GM23338 (cell line): Measurements from ENCODE around the gene TEX54. TPM values are rescaled to one million over a fixed set of nuclear protein-coding genes. Genes with fewer than 3 reads are reported as not detected.
A peak's percentile ranks its signal among the peaks of the same experiment; 100 is the strongest.

Experiments used
- ATAC-seq: fragments of 200-7000 bp; cut with Tn5 transposase; 3 replicates; pipeline ENCODE4 v1.9.1; 2020
- DNase-seq: peaks from one replicate; pipeline ENCODE4 v3.0.0-alpha.2; 2015; ENCODE audit warnings: low spot score
- H2AFZ ChIP-seq: fragments of 200-600 bp; sonication (generic); 2 replicates; pipeline ENCODE4 v1.8.0; 2016; ENCODE audit warnings: antibody characterized with exemption, mild to moderate bottlenecking, moderate library complexity
- H3F3A ChIP-seq: fragments of 200-600 bp; sonication (generic); replicated peaks from 2 replicates; pipeline ENCODE4 v1.8.0; 2017; ENCODE audit warnings: antibody characterized with exemption, mixed run types, low read depth
- H3K27ac ChIP-seq: fragments of 200-600 bp; sonication (generic); 2 replicates; pipeline ENCODE4 v1.6.1; 2016; ENCODE audit warnings: low read depth
- H3K27me3 ChIP-seq: fragments of 200-600 bp; sonication (generic); 2 replicates; pipeline ENCODE4 v1.8.0; 2016; ENCODE audit warnings: mild to moderate bottlenecking, mixed run types, moderate library complexity; ENCODE audit not compliant: insufficient read depth
- H3K36me3 ChIP-seq: fragments of 200-600 bp; sonication (generic); 2 replicates; pipeline ENCODE4 v1.8.0; 2016; ENCODE audit warnings: mild to moderate bottlenecking; ENCODE audit not compliant: insufficient read depth
- H3K4me1 ChIP-seq: fragments of 200-600 bp; sonication (generic); 2 replicates; pipeline ENCODE4 v1.8.0; 2016; ENCODE audit warnings: mild to moderate bottlenecking, moderate library complexity; ENCODE audit not compliant: insufficient read depth
- H3K4me2 ChIP-seq: fragments of 200-600 bp; sonication (generic); 2 replicates; pipeline ENCODE4 v1.7.1; 2017; ENCODE audit warnings: mixed run types
- H3K4me3 ChIP-seq: fragments of 200-600 bp; sonication (generic); 2 replicates; pipeline ENCODE4 v1.6.1; 2016; ENCODE audit warnings: mixed run types
- H3K79me2 ChIP-seq: fragments of 200-600 bp; sonication (generic); replicated peaks from 2 replicates; pipeline ENCODE4 v1.8.0; 2017; ENCODE audit warnings: mild to moderate bottlenecking; ENCODE audit not compliant: insufficient read depth
- H3K9me2 ChIP-seq: fragments of 200-600 bp; sonication (generic); 2 replicates; pipeline ENCODE4 v1.8.0; 2017; ENCODE audit not compliant: insufficient read depth
- H4K20me1 ChIP-seq: fragments of 200-600 bp; sonication (generic); replicated peaks from 2 replicates; pipeline ENCODE4 v1.8.0; 2017; ENCODE audit warnings: mild to moderate bottlenecking; ENCODE audit not compliant: insufficient read depth
- H3K27ac Mint-ChIP-seq: 2 replicates; pipeline ENCODE4 v1.8.0; 2020; ENCODE audit warnings: inconsistent platforms, mild to moderate bottlenecking, moderate library complexity, mixed read lengths
- H3K27me3 Mint-ChIP-seq: 3 replicates; pipeline ENCODE4 v1.8.0; 2022; ENCODE audit warnings: low read depth, mild to moderate bottlenecking, moderate library complexity, mixed read lengths, inconsistent platforms; ENCODE audit not compliant: insufficient read depth, poor library complexity
- H3K36me3 Mint-ChIP-seq: 3 replicates; pipeline ENCODE4 v1.8.0; 2021; ENCODE audit warnings: low read depth, mild to moderate bottlenecking, inconsistent platforms, moderate library complexity, mixed read lengths
- H3K4me1 Mint-ChIP-seq: 3 replicates; pipeline ENCODE4 v1.8.0; 2020; ENCODE audit warnings: mild to moderate bottlenecking, inconsistent platforms, mixed read lengths
- H3K4me3 Mint-ChIP-seq: 3 replicates; pipeline ENCODE4 v1.8.0; 2021; ENCODE audit warnings: moderate library complexity, mild to moderate bottlenecking, inconsistent platforms, mixed read lengths
- H3K9me3 Mint-ChIP-seq: 3 replicates; pipeline ENCODE4 v1.8.0; 2020; ENCODE audit warnings: moderate library complexity, mild to moderate bottlenecking, inconsistent platforms, mixed read lengths
- CREB1 ChIP-seq: fragments of 250-450 bp; sonication (Bioruptor Pico); IDR thresholded peaks from 2 replicates; pipeline ENCODE4 v1.5.0; 2020; ENCODE audit warnings: low read depth, mild to moderate bottlenecking, moderate library complexity
- EZH2 ChIP-seq: fragments of 200-600 bp; sonication (generic); IDR thresholded peaks from one replicate; pipeline ENCODE4 v1.8.0; 2017; ENCODE audit warnings: antibody characterized with exemption, mild to moderate bottlenecking, low read depth; ENCODE audit not compliant: unreplicated experiment
- EZH2phosphoT487 ChIP-seq: fragments of 200-600 bp; sonication (generic); IDR thresholded peaks from one replicate; pipeline ENCODE4 v1.8.1; 2018; ENCODE audit warnings: antibody characterized with exemption; ENCODE audit not compliant: unreplicated experiment
- JUNB ChIP-seq: IDR thresholded peaks from one replicate; pipeline ENCODE4 v1.6.1; 2016; ENCODE audit warnings: antibody characterized with exemption; ENCODE audit not compliant: unreplicated experiment
- NANOG ChIP-seq: IDR thresholded peaks from 2 replicates; pipeline ENCODE4 v1.6.1; 2016; ENCODE audit warnings: antibody characterized with exemption, borderline replicate concordance
- POLR2AphosphoS5 ChIP-seq: IDR thresholded peaks from 2 replicates; pipeline ENCODE4 v1.6.1; 2016; ENCODE audit warnings: antibody characterized with exemption, low read depth
- STAT1 ChIP-seq: IDR thresholded peaks from one replicate; pipeline ENCODE4 v1.6.1; 2016; ENCODE audit warnings: antibody characterized with exemption; ENCODE audit not compliant: unreplicated experiment
- ZNF114 ChIP-seq: fragments of 250-450 bp; sonication (Bioruptor Pico); IDR thresholded peaks from 2 replicates; pipeline ENCODE4 v1.5.0; 2020; ENCODE audit warnings: mild to moderate bottlenecking, moderate library complexity
- ZNF331 ChIP-seq: fragments of 250-450 bp; sonication (Bioruptor Pico); IDR thresholded peaks from 2 replicates; pipeline ENCODE4 v1.5.0; 2020; ENCODE audit warnings: low read depth, mild to moderate bottlenecking, moderate library complexity
- polyA plus RNA-seq: library from polyadenylated mRNA; unstranded; fragments of >200 nt; fragmentation: Nextera tagmentation; extraction: Ambion mirVana; gene quantifications from 2 replicates; pipeline ENCODE4 v1.2.1, GENCODE V29; 2016
- total RNA-seq: library from RNA; depleted of rRNA; stranded (reverse); fragments of >200 nt; shearing (Covaris generic); gene quantifications from 2 replicates; pipeline ENCODE4 v1.2.3, GENCODE V29; 2014
- TF ChIP-seq, protein P1 (sequence below): fragments of 250-450 bp; sonication (Bioruptor Pico); IDR thresholded peaks from 2 replicates; pipeline ENCODE4 v1.5.0; 2020; ENCODE audit warnings: mild to moderate bottlenecking, moderate library complexity
- TF ChIP-seq, protein P2 (sequence below), 2 experiments: fragments of 200-600 bp in 1 of 2; sonication (generic) in 1 of 2; conservative IDR thresholded peaks; 2 replicates each; pipeline versions ENCODE4 v1.5.1 to v1.6.1; 2016 to 2017; ENCODE audit warnings: antibody characterized with exemption in 2 of 2, low read depth in 2 of 2, mild to moderate bottlenecking in 2 of 2, moderate library complexity in 1 of 2
- TF ChIP-seq, protein P3 (sequence below): IDR thresholded peaks from one replicate; pipeline ENCODE4 v1.6.1; 2018; ENCODE audit warnings: antibody characterized with exemption; ENCODE audit not compliant: unreplicated experiment
- TF ChIP-seq, protein P4 (sequence below): IDR thresholded peaks from 2 replicates; pipeline ENCODE4 v1.6.1; 2016; ENCODE audit warnings: antibody characterized with exemption

Gene TEX54
- total and polyA plus RNA-seq, 2 experiments from 2014 or later: 1.9 TPM; not detected in 1

DNA sequence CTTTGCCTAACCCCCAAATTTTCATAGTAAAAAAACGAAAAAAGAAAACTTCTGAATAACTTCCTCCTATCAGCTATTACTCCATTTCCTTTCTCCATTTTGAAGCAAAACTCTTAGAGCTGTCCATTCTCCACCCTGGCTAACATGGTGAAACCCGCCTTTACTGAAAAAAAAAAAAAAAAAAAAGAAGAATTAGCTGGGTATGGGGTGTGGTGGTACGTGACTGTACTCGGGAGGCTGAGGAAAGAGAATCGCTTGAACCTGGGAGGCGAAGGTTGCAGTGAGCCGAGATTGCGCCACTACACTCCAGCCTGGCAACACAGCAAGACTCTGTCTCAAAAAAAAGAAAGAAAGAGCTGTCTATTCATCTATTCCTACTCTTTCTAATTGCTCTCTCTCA lies 16.1 kb downstream of the TEX54 start:
- DNase-seq: no peak
- H3K27me3 ChIP-seq: no peaks in the 10 kb centered on the region
- no peaks in the 10 kb centered on the region for H3K9me2 ChIP-seq
- H3K4me3 Mint-ChIP-seq: no peak overlapping the region
- ATAC-seq: no peak
- H3F3A ChIP-seq: 0 out of 2 replicates have a peak, but pooled peaks cover 3% of the 10 kb centered on the region
- H3K4me2 ChIP-seq: no peak overlapping the region
- TF ChIP-seq, protein P1, sequence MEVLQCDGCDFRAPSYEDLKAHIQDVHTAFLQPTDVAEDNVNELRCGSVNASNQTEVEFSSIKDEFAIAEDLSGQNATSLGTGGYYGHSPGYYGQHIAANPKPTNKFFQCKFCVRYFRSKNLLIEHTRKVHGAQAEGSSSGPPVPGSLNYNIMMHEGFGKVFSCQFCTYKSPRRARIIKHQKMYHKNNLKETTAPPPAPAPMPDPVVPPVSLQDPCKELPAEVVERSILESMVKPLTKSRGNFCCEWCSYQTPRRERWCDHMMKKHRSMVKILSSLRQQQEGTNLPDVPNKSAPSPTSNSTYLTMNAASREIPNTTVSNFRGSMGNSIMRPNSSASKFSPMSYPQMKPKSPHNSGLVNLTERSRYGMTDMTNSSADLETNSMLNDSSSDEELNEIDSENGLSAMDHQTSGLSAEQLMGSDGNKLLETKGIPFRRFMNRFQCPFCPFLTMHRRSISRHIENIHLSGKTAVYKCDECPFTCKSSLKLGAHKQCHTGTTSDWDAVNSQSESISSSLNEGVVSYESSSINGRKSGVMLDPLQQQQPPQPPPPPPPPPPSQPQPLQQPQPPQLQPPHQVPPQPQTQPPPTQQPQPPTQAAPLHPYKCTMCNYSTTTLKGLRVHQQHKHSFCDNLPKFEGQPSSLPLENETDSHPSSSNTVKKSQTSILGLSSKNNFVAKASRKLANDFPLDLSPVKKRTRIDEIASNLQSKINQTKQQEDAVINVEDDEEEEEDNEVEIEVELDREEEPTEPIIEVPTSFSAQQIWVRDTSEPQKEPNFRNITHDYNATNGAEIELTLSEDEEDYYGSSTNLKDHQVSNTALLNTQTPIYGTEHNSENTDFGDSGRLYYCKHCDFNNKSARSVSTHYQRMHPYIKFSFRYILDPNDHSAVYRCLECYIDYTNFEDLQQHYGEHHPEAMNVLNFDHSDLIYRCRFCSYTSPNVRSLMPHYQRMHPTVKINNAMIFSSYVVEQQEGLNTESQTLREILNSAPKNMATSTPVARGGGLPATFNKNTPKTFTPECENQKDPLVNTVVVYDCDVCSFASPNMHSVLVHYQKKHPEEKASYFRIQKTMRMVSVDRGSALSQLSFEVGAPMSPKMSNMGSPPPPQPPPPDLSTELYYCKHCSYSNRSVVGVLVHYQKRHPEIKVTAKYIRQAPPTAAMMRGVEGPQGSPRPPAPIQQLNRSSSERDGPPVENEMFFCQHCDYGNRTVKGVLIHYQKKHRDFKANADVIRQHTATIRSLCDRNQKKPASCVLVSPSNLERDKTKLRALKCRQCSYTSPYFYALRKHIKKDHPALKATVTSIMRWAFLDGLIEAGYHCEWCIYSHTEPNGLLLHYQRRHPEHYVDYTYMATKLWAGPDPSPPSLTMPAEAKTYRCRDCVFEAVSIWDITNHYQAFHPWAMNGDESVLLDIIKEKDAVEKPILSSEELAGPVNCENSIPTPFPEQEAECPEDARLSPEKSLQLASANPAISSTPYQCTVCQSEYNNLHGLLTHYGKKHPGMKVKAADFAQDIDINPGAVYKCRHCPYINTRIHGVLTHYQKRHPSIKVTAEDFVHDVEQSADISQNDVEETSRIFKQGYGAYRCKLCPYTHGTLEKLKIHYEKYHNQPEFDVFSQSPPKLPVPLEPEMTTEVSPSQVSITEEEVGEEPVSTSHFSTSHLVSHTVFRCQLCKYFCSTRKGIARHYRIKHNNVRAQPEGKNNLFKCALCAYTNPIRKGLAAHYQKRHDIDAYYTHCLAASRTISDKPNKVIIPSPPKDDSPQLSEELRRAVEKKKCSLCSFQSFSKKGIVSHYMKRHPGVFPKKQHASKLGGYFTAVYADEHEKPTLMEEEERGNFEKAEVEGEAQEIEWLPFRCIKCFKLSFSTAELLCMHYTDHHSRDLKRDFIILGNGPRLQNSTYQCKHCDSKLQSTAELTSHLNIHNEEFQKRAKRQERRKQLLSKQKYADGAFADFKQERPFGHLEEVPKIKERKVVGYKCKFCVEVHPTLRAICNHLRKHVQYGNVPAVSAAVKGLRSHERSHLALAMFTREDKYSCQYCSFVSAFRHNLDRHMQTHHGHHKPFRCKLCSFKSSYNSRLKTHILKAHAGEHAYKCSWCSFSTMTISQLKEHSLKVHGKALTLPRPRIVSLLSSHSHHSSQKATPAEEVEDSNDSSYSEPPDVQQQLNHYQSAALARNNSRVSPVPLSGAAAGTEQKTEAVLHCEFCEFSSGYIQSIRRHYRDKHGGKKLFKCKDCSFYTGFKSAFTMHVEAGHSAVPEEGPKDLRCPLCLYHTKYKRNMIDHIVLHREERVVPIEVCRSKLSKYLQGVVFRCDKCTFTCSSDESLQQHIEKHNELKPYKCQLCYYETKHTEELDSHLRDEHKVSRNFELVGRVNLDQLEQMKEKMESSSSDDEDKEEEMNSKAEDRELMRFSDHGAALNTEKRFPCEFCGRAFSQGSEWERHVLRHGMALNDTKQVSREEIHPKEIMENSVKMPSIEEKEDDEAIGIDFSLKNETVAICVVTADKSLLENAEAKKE (CRISPR knock-in tag): no peak
- TF ChIP-seq ZNF114 (CRISPR knock-in tag) (no peak), ZNF331 (CRISPR knock-in tag) (no peak), NANOG (no peak), CREB1 (CRISPR knock-in tag) (no peak), EZH2 (no peak), POLR2AphosphoS5 (no peak), EZH2phosphoT487 (no peak), JUNB (no peak), STAT1 (no peak)
- TF ChIP-seq, protein P2, sequence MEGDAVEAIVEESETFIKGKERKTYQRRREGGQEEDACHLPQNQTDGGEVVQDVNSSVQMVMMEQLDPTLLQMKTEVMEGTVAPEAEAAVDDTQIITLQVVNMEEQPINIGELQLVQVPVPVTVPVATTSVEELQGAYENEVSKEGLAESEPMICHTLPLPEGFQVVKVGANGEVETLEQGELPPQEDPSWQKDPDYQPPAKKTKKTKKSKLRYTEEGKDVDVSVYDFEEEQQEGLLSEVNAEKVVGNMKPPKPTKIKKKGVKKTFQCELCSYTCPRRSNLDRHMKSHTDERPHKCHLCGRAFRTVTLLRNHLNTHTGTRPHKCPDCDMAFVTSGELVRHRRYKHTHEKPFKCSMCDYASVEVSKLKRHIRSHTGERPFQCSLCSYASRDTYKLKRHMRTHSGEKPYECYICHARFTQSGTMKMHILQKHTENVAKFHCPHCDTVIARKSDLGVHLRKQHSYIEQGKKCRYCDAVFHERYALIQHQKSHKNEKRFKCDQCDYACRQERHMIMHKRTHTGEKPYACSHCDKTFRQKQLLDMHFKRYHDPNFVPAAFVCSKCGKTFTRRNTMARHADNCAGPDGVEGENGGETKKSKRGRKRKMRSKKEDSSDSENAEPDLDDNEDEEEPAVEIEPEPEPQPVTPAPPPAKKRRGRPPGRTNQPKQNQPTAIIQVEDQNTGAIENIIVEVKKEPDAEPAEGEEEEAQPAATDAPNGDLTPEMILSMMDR (conservative IDR thresholded peaks at IDR 0.05; ENCODE audit: low read depth in 2 of 2): no peak
- TF ChIP-seq, protein P3, sequence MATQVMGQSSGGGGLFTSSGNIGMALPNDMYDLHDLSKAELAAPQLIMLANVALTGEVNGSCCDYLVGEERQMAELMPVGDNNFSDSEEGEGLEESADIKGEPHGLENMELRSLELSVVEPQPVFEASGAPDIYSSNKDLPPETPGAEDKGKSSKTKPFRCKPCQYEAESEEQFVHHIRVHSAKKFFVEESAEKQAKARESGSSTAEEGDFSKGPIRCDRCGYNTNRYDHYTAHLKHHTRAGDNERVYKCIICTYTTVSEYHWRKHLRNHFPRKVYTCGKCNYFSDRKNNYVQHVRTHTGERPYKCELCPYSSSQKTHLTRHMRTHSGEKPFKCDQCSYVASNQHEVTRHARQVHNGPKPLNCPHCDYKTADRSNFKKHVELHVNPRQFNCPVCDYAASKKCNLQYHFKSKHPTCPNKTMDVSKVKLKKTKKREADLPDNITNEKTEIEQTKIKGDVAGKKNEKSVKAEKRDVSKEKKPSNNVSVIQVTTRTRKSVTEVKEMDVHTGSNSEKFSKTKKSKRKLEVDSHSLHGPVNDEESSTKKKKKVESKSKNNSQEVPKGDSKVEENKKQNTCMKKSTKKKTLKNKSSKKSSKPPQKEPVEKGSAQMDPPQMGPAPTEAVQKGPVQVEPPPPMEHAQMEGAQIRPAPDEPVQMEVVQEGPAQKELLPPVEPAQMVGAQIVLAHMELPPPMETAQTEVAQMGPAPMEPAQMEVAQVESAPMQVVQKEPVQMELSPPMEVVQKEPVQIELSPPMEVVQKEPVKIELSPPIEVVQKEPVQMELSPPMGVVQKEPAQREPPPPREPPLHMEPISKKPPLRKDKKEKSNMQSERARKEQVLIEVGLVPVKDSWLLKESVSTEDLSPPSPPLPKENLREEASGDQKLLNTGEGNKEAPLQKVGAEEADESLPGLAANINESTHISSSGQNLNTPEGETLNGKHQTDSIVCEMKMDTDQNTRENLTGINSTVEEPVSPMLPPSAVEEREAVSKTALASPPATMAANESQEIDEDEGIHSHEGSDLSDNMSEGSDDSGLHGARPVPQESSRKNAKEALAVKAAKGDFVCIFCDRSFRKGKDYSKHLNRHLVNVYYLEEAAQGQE: no peak
- TF ChIP-seq, protein P4, sequence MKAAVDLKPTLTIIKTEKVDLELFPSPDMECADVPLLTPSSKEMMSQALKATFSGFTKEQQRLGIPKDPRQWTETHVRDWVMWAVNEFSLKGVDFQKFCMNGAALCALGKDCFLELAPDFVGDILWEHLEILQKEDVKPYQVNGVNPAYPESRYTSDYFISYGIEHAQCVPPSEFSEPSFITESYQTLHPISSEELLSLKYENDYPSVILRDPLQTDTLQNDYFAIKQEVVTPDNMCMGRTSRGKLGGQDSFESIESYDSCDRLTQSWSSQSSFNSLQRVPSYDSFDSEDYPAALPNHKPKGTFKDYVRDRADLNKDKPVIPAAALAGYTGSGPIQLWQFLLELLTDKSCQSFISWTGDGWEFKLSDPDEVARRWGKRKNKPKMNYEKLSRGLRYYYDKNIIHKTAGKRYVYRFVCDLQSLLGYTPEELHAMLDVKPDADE: no peak
- peaks cover 20% of the 10 kb centered on the region; the same call in 2 of the 3 replicates for H3K36me3 Mint-ChIP-seq
- no peaks in the 10 kb centered on the region for H3K4me1 ChIP-seq
- H3K27ac Mint-ChIP-seq: no peak overlapping the region
- H4K20me1 ChIP-seq: peaks cover 4% of the 10 kb centered on the region
- no peaks in the 10 kb centered on the region for H3K4me1 Mint-ChIP-seq
- H3K27ac ChIP-seq: 0 out of 2 replicates have a peak overlapping the region, but pooled peaks have one; percentile 9
- peaks cover 1% of the 10 kb centered on the region for H3K27me3 Mint-ChIP-seq
- H3K79me2 ChIP-seq: no peaks in the 10 kb centered on the region
- H3K9me3 Mint-ChIP-seq: no peaks in the 10 kb centered on the region
- H3K36me3 ChIP-seq: peaks cover 14% of the 10 kb centered on the region; the same call in 1 of the 2 replicates
- H3K4me3 ChIP-seq: no peak overlapping the region
- no peak overlapping the region for H2AFZ ChIP-seq
